ENCODE measurements around the gene PPFIBP1. TPM values are rescaled to one million over a fixed set of nuclear protein-coding genes. Genes with fewer than 3 reads are reported as not detected.
A peak's percentile ranks its signal among the peaks of the same experiment; 100 is the strongest.

Gene PPFIBP1
- polyA plus RNA-seq, 2 of the 4 experiments (the other 2 are of a cell fraction), result 24.8 to 89.0 TPM

- ATAC-seq (no peak), FAIRE-seq (no peak), DNase-seq (ENCODE audit: low read depth in 1 of 2, low spot score in 1 of 2) (no peak)
- CTCF ChIA-PET, result no interaction called here
- POLR2A ChIA-PET, result no interaction called here
- WGBS (ENCODE audit: missing lambda C conversion rate), result 87% methylated on average over 3 of the region's 3 CpGs
- Histone ChIP-seq H3K4me2 (no peak overlapping the region), H3K4me3 (no peak overlapping the region), H3K4me1 (no peaks in the 10 kb centered on the region), H3K27ac (no peak overlapping the region), H3K9me3 (no peaks in the 10 kb centered on the region)
- TF ChIP-seq JUN (IDR thresholded peaks at IDR 0.05), result no peak
Measured at GRCh38 chr12:27696864-27697564, 173.0 kb downstream of the PPFIBP1 start.

DNA sequence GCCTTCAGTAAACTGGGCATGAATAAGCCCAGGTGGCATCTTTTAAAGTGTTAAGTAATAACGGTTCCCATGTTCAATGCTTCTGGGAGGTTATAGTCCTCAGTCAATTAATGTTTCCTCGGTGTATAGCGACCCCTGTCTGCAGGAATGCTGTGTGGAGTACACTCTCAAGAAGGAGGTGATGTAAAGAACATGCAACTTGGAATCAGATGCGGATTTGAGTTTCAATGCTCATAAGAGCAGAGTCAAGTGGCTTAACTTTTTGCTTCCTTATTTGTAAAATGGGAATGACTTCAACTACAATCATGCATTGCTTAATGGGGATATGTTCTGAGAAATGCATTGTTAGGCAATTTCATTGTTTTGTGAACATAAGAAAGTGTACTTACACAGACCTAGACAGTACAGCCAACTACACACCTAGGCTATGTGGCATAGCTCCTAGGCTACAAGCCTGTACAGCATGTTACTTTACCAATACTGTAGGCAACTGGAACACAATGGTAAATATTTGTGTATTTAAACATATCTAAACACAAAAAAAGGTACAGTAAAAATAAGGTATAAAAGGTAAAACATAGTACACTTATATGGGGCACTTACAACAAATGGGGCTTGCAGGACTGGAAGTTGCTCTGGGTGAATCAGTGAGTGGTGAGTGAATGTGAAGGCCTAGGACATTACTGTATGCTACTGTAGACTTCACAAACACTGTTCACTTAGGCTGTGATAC lies 179.9 kb downstream of the PPFIBP1 start:
- CTCF ChIA-PET, result interaction anchor here (0.6 to 1.9 kb wide), 9 partner anchors 10 to 270 kb away, joined by 3 to 10 read pairs (median 3); no protein-coding TSS in a partner anchor
- TF ChIP-seq CEBPB (IDR thresholded peaks at IDR 0.05), result peak in 1 of 2 experiments; percentile 69; a peak in 3 of 4 replicates
- no peak for TF ChIP-seq HEYL (CRISPR knock-in tag; IDR thresholded peaks at IDR 0.05)
- TF ChIP-seq CTCF (IDR thresholded peaks at IDR 0.05), result peak; percentile 95
- no peak for TF ChIP-seq MAX (IDR thresholded peaks at IDR 0.05)
- TF ChIP-seq ZC3H11A (IDR thresholded peaks at IDR 0.05), result no peak
- 0 out of 2 replicates have a peak, but pooled peaks have one; percentile 13 for TF ChIP-seq HES2 (IDR thresholded peaks at IDR 0.05)
- peak; percentile 50 for TF ChIP-seq SMC3 (IDR thresholded peaks at IDR 0.05)
- peak; percentile 81 to 90 for TF ChIP-seq RAD21 (conservative IDR thresholded peaks at IDR 0.05 in 1 of 2, IDR thresholded peaks at IDR 0.05 in 1 of 2)
- DNase-seq (ENCODE audit: low read depth in 1 of 2, low spot score in 1 of 2) (peak; percentile 47 to 88), ATAC-seq (peak; percentile 94 to 97), FAIRE-seq (peak; percentile 94)
- Histone ChIP-seq H3K4me1 (peaks cover 7% of the 10 kb centered on the region; the same call in 2 of the 3 replicates), H3K4me2 (peak overlapping the region; percentile 33; the same call in 2 of the 3 replicates), H3K9me3 (no peaks in the 10 kb centered on the region), H3K4me3 (no peak overlapping the region), H3K27ac (peak overlapping the region; percentile 52 to 70; a peak in 5 of 6 replicates)
- POLR2A ChIA-PET, result no interaction called here
- 0% methylated on average over 4 of the region's 4 CpGs for WGBS (ENCODE audit: missing lambda C conversion rate)

DNA sequence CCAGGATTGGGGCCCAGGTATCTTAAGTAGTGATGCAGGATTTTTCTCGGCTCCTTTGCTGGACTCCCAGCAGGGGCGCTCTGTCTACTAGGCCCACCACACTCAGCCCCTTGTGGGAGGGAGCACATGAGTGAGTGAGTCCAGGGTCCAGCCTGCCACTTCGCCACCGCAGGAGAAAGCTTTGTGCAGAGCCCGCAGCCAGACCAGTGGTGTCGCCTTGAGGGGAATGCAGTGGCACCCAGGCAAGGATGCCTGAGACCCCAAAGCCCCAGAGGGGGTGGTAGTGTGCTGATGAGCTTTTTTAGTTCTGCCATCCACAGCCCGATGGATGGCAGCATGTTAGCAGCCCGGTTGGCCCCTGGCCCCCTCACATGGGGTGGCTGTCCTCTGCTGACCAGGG lies 181.3 kb downstream of the PPFIBP1 start:
- ChIA-PET CTCF (no interaction called here), POLR2A (no interaction called here)
- Histone ChIP-seq H3K4me1 (peaks cover 7% of the 10 kb centered on the region; the same call in 2 of the 3 replicates), H3K9me3 (no peaks in the 10 kb centered on the region), H3K4me3 (no peak overlapping the region), H3K27ac (peak overlapping the region; percentile 32 to 52; a peak in 3 of 6 replicates), H3K4me2 (no peak overlapping the region)
- no peak for DNase-seq (ENCODE audit: low read depth in 1 of 2, low spot score in 1 of 2)
- FAIRE-seq, result no peak
- WGBS (ENCODE audit: missing lambda C conversion rate), result 77% methylated on average over 5 of the region's 8 CpGs
- no peak for ATAC-seq
- TF ChIP-seq TP53 (CRISPR knock-in tag; IDR thresholded peaks at IDR 0.05), result no peak

DNA sequence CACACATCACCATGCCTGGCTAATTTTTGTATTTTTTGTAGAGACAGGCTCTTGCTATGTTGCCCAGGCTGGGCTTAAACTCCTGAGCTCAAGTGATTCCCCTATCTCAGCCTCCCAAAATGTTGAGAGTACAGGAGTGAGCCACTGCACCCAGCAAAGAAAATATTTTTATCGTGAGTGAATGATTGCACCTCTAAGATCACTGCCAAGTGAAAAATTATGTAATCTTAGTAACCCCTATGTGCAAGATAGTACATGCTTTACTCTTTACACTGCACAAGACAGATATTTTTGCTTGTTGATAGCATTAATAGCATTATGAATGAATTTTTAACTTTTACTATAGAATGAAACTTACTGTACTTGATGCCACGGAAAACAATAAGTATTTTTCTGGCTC lies 183.2 kb downstream of the PPFIBP1 start:
- Histone ChIP-seq H3K4me3 (no peak overlapping the region), H3K27ac (no peak overlapping the region), H3K4me2 (no peak overlapping the region), H3K4me1 (peaks cover 14% of the 10 kb centered on the region; the same call in 2 of the 3 replicates), H3K9me3 (no peaks in the 10 kb centered on the region)
- ATAC-seq (no peak), FAIRE-seq (no peak), DNase-seq (ENCODE audit: low read depth in 1 of 2, low spot score in 1 of 2) (no peak)
- POLR2A ChIA-PET, result no interaction called here
- WGBS (ENCODE audit: missing lambda C conversion rate), result 57% methylated on average over 2 of the region's 2 CpGs
- TF ChIP-seq MAZ (IDR thresholded peaks at IDR 0.05; ENCODE audit: borderline replicate concordance, low read depth, low read length) (no peak), MAFK (IDR thresholded peaks at IDR 0.05; ENCODE audit: partially characterized antibody) (no peak), GATA3 (IDR thresholded peaks at IDR 0.05; ENCODE audit: borderline replicate concordance) (no peak), CHD2 (IDR thresholded peaks at IDR 0.05; ENCODE audit: low read length, partially characterized antibody) (no peak), CEBPB (IDR thresholded peaks at IDR 0.05) (no peak), CBX2 (IDR thresholded peaks at IDR 0.05; ENCODE audit: borderline replicate concordance, low read depth) (no peak), CHD4 (IDR thresholded peaks at IDR 0.05; ENCODE audit: borderline replicate concordance) (no peak), FOSL2 (IDR thresholded peaks at IDR 0.05) (no peak), FOSL2 (CRISPR knock-in tag; IDR thresholded peaks at IDR 0.05) (no peak), MYC (IDR thresholded peaks at IDR 0.05; ENCODE audit: borderline replicate concordance, low read length) (no peak)
- CTCF ChIA-PET, result interaction anchor here (0.9 to 1.4 kb wide), 4 partner anchors 26 to 324 kb away, joined by 3 to 5 read pairs (median 3); no protein-coding TSS in a partner anchor

Measured in A549 (cell line).